Activated CD4-positive, alpha-beta T cell treated with anti-CD3 and anti-CD28 coated beads, Interleukin-2, amount 50 U/mL, for 48 hours (primary cell): ENCODE results near the gene ATP2A3.

Experiments
- DNase-seq, 2 experiments: peaks; one replicate each; pipeline ENCODE4 v3.0.0-alpha.2; 2020

ATP2A3 gene

GRCh38 chr17:3972281-3972731 lies 8.1 kb upstream of the ATP2A3 start:
- no peak for DNase-seq

DNA sequence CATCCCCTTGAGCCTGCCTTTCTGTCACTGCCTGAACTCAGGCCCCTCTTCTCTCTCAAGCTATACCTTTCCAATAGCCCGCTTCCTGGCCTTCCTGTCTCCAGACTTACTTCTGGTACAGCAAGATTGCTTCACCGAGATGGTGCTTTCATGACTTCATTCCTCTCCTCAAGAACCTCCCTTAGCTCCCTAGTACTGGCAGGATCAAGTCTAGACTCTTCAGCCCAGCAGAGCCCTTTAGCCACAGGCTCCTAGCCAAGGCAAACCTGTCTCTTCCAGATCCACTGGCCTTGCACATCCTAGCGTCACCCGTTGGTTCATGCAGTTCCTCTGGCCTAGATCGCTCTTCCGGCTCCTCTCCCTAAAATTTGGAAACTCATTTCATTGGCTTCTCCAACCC lies 6.4 kb upstream of the ATP2A3 start:
- no peak for DNase-seq

DNA sequence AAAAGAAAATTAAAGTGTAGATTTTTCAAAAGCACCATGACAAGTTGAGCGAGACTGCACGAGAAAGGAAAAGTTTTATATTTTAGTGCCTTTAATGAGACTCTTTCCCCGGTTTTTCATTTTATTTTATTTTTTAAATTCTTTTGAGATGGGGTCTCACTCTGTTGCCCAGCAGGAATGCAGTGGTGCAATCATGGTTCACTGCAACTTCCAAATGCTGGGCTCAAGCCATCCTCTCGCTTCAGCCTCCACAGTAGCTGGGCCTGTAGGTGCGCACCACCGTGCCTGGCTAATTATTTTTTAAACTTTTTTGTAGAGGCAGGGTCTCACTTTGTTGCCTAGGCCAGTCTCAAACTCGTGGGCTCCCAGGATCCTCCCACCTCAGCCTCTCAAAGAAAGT lies 5.7 kb upstream of the ATP2A3 start:
- DNase-seq: no peak

DNA sequence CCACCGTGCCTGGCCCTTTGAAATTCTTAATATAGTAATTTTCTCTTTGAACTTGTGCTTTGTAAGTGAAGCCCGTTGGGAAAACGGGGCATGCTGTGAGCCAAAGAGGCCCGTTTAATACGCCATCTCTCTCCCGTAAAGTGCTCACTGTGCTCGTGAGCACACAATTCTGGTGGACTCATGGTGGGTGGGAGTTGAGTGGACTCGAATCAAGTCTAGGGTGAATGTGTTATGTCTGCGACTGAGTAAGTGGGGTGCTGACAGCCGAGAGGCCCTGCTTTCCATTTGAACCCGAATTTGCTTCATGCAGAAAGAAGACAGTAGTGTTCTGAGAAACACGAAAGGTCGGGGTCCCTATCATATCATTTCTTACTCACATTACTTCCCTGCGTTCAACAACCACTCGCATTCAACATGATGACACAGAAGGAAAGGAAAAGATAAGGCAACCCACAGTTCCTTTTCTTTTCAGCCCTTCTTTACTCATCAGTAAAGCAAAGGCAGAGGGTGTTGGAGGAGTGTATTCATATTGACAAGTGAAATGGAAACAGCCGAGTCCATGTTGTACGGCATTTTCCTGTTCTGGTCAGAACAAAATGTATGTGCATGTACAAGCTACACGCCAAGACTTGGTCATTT lies 4.8 kb upstream of the ATP2A3 start:
- no peak for DNase-seq

GRCh38 chr17:3968015-3968414 lies 3.8 kb upstream of the ATP2A3 start:
- DNase-seq: no peak

- no peak for DNase-seq
Measured at GRCh38 chr17:3966720-3967363, 2.6 kb upstream of the ATP2A3 start.

DNA sequence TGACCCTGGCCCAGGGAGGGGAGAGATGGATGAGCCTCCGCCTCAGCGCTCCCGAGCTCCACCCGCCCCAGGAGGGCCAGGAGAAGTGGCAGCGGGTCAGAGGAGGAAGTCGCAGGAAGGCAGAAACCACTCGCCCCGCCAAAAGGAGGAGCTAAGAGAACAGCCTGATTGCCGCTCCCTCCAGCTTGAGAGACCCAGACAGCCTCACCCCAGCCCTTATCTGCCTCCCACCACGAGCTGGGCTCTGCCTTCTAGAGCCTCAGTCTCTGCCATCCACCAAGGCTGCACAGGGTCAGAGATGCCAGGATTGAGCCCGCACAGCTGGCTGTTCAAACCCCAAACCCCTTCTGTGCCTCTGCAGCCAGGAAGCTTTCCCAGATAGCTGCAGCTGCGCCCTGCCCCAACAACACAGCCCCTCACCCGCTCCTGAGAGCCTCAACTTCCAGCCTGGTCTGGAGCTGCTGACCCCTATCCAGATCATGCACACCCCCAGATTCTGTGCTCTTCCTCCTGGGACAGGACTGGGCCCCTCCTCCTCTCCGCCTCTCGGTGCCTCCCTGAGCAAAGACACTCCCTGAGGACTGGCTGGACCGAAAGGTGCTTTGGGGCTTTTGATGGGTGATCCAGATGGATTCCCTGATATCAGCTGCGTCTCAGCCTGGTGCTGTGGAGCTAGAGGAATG lies 1.0 kb upstream of the ATP2A3 start:
- peak; percentile 76 to 83 for DNase-seq

DNA sequence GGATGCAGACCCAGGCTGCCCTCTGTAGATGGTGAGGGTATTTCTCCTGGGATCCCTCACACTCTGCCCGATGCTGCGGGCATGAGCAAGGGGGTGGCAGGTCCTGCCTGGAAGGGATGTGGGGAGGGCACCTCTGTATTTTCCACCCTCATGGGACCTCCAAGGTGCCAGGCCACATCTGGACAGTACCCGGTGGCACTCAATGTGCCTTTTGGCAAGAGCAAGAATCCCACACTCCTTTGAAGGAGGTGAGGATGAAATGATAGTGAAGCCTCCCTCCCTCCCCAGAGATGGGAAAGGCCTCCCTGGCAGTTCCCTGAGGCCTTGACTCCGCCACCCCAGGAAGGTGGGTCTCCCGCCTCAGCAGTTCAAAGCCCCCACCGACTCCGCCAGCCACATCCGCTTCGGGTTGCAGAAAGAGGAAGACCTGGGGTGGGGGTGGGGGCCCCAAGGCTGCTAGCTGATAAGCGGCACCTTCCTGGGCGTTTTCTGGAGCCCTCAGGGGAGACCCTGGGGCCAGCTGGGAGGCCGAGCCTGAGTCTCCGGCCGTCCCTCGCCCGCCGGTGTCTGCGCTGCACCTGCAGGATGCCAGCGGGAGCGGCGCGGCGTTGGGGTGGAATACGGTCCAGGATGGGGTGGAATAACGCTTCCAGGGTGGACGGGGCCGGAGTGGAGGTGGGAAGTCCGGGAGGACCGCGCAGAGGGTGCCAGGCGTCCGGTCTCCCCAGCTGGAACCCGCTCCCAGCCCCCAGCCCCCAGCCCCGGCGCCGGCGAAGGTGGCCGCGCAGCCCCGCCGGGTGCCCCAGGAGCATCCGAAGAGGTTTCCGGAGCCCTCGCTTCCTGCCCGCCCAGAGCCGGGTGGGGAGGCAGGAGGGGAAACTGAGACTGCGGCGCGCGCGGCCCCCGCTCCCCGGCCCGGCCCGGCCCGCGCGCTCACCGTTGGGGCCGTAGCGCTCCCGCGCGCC lies 718 bp downstream of the ATP2A3 start:
- peak; percentile 63 to 66 for DNase-seq

GRCh38 chr17:3962965-3963236 lies 1.3 kb downstream of the ATP2A3 start:
- no peak for DNase-seq

- DNase-seq: no peak
Measured at GRCh38 chr17:3962217-3962964, 1.8 kb downstream of the ATP2A3 start.

- DNase-seq: no peak
Measured at GRCh38 chr17:3961564-3962047, 2.6 kb downstream of the ATP2A3 start.

- DNase-seq: no peak
Measured at GRCh38 chr17:3960764-3961163, 3.5 kb downstream of the ATP2A3 start.

- no peak for DNase-seq
Measured at GRCh38 chr17:3959921-3960601, 4.2 kb downstream of the ATP2A3 start.

GRCh38 chr17:3959295-3959899 lies 4.8 kb downstream of the ATP2A3 start:
- no peak for DNase-seq

DNA sequence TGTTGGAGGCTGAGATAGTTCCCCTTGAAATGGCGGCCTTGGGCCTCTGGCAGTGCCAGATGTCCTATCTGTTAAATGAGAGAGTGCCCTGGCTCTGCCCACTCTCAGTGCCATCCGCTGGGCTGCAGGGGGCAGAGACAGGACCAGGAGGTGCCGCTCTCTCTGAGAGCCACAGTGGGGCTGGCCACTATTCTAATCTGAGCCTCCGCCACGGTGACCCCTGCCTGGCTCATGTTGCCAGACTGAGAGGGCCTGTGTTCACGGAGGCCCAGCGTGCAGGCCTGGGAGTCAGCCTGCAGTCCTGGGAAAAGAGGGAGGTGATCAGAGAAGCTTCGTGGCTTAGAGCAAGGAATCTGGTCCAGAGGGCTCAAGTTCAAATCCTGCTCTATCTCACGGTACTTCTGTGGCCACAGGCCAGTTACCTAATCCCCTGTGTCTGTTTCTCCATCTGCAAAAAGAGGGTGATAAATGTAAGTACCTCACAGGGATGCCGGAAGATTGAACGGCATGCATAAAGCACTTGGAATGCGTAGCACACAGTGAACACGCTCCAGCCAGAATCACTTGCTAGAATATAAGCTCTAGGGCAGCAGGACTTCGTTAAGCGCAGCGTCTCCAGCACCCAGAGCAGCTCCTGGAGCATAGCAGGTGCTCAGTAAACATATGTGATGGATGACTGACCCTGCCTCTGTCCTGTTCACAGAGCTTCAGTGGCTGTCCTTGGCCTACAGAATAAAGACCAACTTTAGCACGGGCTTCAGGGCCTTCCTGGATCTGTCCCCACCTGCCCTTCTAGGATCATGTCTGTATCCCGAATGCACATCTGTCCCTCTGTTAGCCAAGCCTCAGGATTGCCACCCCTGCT lies 6.3 kb downstream of the ATP2A3 start:
- no peak for DNase-seq

DNA sequence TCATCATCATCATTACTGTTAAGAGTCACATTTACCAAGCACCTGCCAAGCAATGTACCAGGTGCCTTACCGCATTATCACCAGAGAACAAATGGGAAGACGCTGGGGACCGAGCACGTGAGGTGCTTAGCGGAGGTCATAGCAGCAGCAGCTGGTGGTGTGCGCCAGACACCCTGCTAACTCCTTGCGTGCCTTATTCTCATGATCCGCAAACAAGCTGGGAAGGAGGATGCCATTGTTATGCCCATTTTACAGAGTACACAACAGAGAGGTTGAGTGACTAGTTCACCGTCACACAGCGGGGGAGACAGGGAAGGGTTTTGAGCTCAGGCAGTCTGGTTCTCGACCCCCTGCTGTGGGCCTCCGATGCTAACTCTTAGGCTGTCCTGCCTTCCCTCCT lies 7.3 kb downstream of the ATP2A3 start:
- DNase-seq: no peak

DNA sequence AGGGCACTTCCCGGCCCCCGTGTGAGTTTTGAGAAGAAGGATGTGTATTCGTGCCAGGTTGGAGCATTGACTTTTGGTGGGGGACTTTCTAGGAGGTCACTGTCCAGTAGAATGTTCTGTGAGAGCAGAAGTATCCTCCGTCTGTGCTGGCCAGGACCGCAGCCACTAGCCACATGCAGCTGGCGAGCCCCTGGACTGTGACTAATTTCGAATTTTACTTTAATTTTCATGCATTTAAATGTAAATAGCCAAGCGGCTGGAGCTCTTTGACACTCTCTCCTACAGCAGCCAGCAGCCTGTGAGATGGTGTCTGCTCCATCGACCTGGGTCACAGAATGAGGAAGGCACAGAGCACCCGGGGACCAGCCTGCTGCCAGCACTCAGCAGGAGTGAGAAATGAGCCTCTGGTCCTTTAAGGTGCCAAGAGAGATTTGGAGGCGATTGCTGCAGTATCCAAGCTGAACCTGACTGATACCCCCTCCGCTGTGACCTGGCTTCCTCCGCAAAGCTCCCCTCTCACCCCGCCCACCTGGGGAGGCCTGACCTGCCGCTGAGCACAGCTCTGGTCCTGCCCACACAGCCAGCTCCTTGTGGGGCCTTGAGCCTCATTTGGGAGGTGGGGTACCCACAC lies 7.8 kb downstream of the ATP2A3 start:
- DNase-seq: no peak

DNA sequence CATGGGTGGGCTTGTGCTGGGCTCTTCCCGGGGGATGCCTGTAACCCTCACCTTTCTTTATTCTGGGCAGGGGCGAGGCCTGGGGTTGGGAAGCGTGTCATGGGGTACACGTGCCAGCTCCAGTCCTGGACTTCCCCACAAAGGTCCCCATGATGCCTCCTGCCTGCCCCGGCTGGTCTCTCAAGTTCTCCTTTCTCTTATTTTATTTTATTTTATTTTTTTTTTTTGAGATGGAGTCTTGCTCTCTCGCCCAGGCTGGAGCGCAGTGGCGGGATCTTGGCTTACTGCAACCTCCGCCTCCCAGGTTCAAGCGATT lies 8.6 kb downstream of the ATP2A3 start:
- no peak for DNase-seq

GRCh38 chr17:3954976-3955672 lies 9.1 kb downstream of the ATP2A3 start:
- DNase-seq: no peak
